KMS-11 (cell line): ENCODE measurements around the gene ADD1.
"Not testable (repeated sequence)": the region's sequence is repeated elsewhere in the genome, so short reads cannot be mapped to it uniquely, and the experiment has no call there.

Source experiments
- H2AFZ ChIP-seq: fragments of 200-600 bp; sonication (generic); 2 replicates; pipeline ENCODE4 v1.6.1; 2016; ENCODE audit warnings: antibody characterized with exemption, mixed run types, low read depth
- H3K27ac ChIP-seq: fragments of 200-600 bp; sonication (generic); 2 replicates; pipeline ENCODE4 v1.6.1; 2016; ENCODE audit warnings: mild to moderate bottlenecking, mixed run types
- H3K27me3 ChIP-seq: fragments of 200-600 bp; sonication (generic); 2 replicates; pipeline ENCODE4 v1.6.1; 2017; ENCODE audit warnings: mild to moderate bottlenecking, low read depth, mixed run types, moderate library complexity; ENCODE audit not compliant: insufficient read depth
- H3K36me3 ChIP-seq: fragments of 200-600 bp; sonication (generic); 2 replicates; pipeline ENCODE4 v1.6.1; 2017; ENCODE audit warnings: mild to moderate bottlenecking, mixed run types; ENCODE audit not compliant: insufficient read depth
- H3K4me1 ChIP-seq: fragments of 200-600 bp; sonication (generic); 2 replicates; pipeline ENCODE4 v1.6.1; 2016; ENCODE audit warnings: mild to moderate bottlenecking, low read depth, mixed run types; ENCODE audit not compliant: poor library complexity, severe bottlenecking
- H3K4me2 ChIP-seq: fragments of 200-600 bp; sonication (generic); 2 replicates; pipeline ENCODE4 v1.7.0; 2016; ENCODE audit warnings: mild to moderate bottlenecking, mixed run types
- H3K4me3 ChIP-seq: fragments of 200-600 bp; sonication (generic); IDR thresholded peaks from 2 replicates; pipeline ENCODE4 v1.6.1; 2017; ENCODE audit warnings: low read depth, low read length, mixed read lengths; ENCODE audit not compliant: insufficient read depth
- H3K79me2 ChIP-seq: fragments of 200-600 bp; sonication (generic); 2 replicates; pipeline ENCODE4 v1.6.1; 2016; ENCODE audit warnings: low read depth, mixed run types; ENCODE audit not compliant: insufficient read depth
- H3K9ac ChIP-seq: fragments of 200-600 bp; sonication (generic); 2 replicates; pipeline ENCODE4 v1.6.1; 2016; ENCODE audit warnings: mild to moderate bottlenecking, mixed run types
- H4K20me1 ChIP-seq: fragments of 200-600 bp; sonication (generic); 2 replicates; pipeline ENCODE4 v1.6.1; 2016; ENCODE audit warnings: mild to moderate bottlenecking, mixed run types; ENCODE audit not compliant: insufficient read depth
- TF ChIP-seq, protein P1 (sequence below): fragments of 200-600 bp; sonication (generic); conservative IDR thresholded peaks from 2 replicates; pipeline ENCODE4 v1.6.1; 2017; ENCODE audit warnings: low read depth, mild to moderate bottlenecking, antibody characterized with exemption, low read length, moderate library complexity, mixed read lengths

ADD1 gene

DNA sequence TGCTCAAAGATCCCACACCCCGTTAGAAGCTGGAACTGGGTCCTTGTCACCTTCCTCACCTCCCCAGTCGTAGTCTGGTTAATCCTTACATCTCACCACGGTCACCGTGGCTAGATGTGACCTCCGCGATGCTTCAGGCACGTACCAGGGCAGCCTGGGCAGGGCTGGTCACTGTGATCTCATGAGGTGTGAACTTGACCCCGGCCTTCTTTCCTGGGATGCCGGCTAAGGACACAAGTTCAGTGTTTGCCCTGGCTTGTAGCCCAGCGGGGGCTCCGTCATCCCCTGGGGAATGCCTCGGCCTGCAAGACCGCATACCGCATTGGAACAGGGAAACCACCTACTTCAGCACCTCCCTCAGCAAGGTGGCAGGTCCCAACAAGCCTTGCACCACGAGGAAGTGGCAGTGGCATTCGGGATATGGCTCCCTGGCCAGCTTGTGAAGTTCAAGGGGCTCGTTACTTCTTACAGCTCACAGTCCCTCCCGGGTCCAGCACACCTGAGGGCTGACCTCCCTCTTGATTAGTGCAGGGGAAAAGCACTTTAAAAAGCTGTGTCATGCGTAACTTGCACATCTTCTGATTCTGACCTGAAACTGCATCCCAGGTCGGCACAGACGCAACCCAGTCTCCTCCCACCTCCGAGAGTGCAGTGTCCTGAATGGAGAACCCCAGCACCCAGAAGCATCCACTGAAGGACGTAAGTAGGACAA is 93.7 kb downstream of the ADD1 start:
- no peak overlapping the region for H3K9ac ChIP-seq
- H4K20me1 ChIP-seq: no peaks in the 10 kb centered on the region
- H3K27ac ChIP-seq: no peak overlapping the region

DNA sequence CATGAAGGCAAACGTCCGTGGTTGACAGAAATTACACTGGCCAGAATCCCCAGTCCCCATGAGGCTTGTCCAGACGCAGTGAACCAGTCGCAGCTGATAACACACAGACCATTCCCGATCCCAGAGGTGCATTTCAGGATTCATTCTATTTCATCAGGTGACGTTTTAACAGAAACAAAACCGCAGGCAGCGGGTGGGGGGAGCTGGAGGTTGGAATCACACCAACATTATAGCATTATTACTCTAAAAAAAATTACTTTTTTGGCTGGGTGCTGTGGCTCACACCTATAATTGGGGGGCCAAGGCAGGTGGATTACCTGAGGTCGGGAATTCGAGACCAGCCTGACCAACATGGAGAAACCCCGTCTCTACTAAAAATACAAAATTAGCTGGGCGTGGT is 94.3 kb downstream of the ADD1 start:
- Histone ChIP-seq H3K27ac (no peak overlapping the region), H4K20me1 (no peaks in the 10 kb centered on the region), H2AFZ (no peak overlapping the region), H3K4me1 (peaks cover 5% of the 10 kb centered on the region), H3K4me3 (no peak overlapping the region), H3K36me3 (no peaks in the 10 kb centered on the region), H3K79me2 (no peaks in the 10 kb centered on the region), H3K4me2 (no peak overlapping the region), H3K9ac (no peak overlapping the region), H3K27me3 (no peaks in the 10 kb centered on the region)
- TF ChIP-seq, protein P1, sequence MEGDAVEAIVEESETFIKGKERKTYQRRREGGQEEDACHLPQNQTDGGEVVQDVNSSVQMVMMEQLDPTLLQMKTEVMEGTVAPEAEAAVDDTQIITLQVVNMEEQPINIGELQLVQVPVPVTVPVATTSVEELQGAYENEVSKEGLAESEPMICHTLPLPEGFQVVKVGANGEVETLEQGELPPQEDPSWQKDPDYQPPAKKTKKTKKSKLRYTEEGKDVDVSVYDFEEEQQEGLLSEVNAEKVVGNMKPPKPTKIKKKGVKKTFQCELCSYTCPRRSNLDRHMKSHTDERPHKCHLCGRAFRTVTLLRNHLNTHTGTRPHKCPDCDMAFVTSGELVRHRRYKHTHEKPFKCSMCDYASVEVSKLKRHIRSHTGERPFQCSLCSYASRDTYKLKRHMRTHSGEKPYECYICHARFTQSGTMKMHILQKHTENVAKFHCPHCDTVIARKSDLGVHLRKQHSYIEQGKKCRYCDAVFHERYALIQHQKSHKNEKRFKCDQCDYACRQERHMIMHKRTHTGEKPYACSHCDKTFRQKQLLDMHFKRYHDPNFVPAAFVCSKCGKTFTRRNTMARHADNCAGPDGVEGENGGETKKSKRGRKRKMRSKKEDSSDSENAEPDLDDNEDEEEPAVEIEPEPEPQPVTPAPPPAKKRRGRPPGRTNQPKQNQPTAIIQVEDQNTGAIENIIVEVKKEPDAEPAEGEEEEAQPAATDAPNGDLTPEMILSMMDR: no peak

More for the DNA sequence above, 93.7 kb downstream of the ADD1 start:
- H3K4me3 ChIP-seq: no peak overlapping the region
- no peak overlapping the region for H3K4me2 ChIP-seq
- no peaks in the 10 kb centered on the region for H3K36me3 ChIP-seq
- TF ChIP-seq, protein P1: no peak
- no peak overlapping the region for H2AFZ ChIP-seq
- no peaks in the 10 kb centered on the region for H3K27me3 ChIP-seq
- H3K79me2 ChIP-seq: no peaks in the 10 kb centered on the region
- H3K4me1 ChIP-seq: peaks cover 5% of the 10 kb centered on the region

DNA sequence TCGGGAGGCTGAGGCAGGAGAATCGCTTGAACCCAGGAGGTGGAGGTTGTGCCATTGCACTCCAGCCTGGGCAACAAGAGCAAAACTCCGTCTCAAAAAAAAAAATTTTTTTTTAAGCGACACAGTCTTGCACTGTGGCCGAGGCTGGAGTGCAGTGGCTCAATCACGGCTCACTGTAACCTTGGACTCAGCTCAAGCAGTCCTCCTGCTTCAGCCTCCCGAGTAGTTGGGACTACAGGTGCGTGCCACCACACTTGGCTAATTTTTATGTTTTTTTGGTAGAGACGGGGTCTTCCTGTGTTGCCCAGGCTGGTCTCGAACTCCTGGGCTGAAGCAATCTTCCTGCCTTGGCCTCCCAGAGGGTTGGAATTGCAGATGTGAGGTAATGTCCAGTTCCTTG is 94.8 kb downstream of the ADD1 start:
- H3K4me2 ChIP-seq, H2AFZ ChIP-seq, H3K79me2 ChIP-seq, H3K36me3 ChIP-seq, H3K27ac ChIP-seq, H4K20me1 ChIP-seq, H3K4me1 ChIP-seq, H3K9ac ChIP-seq, H3K4me3 ChIP-seq, H3K27me3 ChIP-seq: not testable (repeated sequence)

DNA sequence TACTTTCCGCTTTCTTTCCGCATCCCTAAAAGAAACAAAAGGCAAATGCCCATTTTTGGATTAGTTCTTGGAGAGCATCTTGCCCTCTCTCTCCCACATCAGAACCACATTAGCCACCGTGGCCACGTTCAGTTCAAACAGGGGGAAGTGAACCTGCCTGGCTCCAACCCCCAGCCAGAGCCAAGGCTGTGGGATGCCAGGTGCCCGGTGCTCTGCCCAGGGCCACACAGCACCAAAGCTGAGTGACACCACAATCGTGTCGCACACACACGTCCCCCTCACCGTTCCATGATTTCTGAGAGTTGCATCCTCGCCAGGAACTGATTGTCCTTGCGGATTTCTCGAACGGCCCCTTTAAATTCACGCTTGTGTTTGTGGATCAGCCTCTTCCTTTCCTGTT is 95.3 kb downstream of the ADD1 start:
- TF ChIP-seq, protein P1: no peak

More for the DNA sequence above, 95.3 kb downstream of the ADD1 start:
- Histone ChIP-seq H3K4me2 (no peak overlapping the region), H3K79me2 (no peaks in the 10 kb centered on the region), H3K27me3 (no peaks in the 10 kb centered on the region), H3K27ac (no peak overlapping the region), H2AFZ (no peak overlapping the region), H3K9ac (no peak overlapping the region), H3K4me1 (peaks cover 5% of the 10 kb centered on the region), H3K4me3 (no peak overlapping the region), H3K36me3 (no peaks in the 10 kb centered on the region), H4K20me1 (no peaks in the 10 kb centered on the region)
